HCT116 (cell line): ENCODE data around the gene PDE4B. TPM values are rescaled to one million over a fixed set of nuclear protein-coding genes. Genes with fewer than 3 reads are reported as not detected.

Experiments used
- ATAC-seq: fragments of 200-7000 bp; cut with Tn5 transposase; 2 replicates; pipeline ENCODE4 v1.9.1; 2020; ENCODE audit warnings: mild to moderate bottlenecking, moderate library complexity
- BruUV-seq: library from RNA; stranded (reverse); fragments of 400-500 nt; replicated peaks from 2 replicates; lab custom pipeline; 2021; lab: Mats Ljungman, UMichigan
- CTCF ChIA-PET: fragments of 300-600 bp; sonication (Branson Sonifier 250); formaldehyde crosslinking; loops from one replicate; lab custom pipeline; 2021; ENCODE audit warnings: antibody characterized with exemption; lab: Charles Lee
- POLR2A ChIA-PET: fragments of 300-600, 350-600 bp; sonication (Branson Sonifier 250); formaldehyde crosslinking; loops from one replicate; lab custom pipeline; 2021; ENCODE audit warnings: antibody characterized with exemption; lab: Charles Lee
- RAD21 ChIA-PET, 2 experiments: fragments of 300-600 bp; sonication (Branson Sonifier 250); formaldehyde crosslinking; loops; one replicate each; lab custom pipeline; 2023; ENCODE audit warnings: low total read pairs in 2 of 2; ENCODE audit not compliant: uncharacterized antibody in 2 of 2, unreplicated experiment in 2 of 2, low non-redundant PET in 1 of 2; lab: Charles Lee
- DNase-seq: peaks from one replicate; pipeline ENCODE4 v3.0.0-alpha.2; 2010; ENCODE audit warnings: low read depth, low spot score
- H2AFZ ChIP-seq: fragments of 200-600 bp; shearing (Covaris generic), sonication (generic); 2 replicates; pipeline ENCODE4 v1.6.1; 2017; ENCODE audit warnings: low read depth, mixed run types, mixed read lengths, antibody characterized with exemption, low read length; ENCODE audit not compliant: poor library complexity, severe bottlenecking
- H3K27ac ChIP-seq: 2 replicates; pipeline ENCODE4 v1.5.1; 2012; ENCODE audit warnings: low read depth, low read length
- H3K27me3 ChIP-seq: fragments of 200-600 bp; sonication (generic); 2 replicates; pipeline ENCODE4 v1.6.1; 2016; ENCODE audit warnings: mixed run types, low read length, mixed read lengths; ENCODE audit not compliant: insufficient read depth
- H3K36me3 ChIP-seq, 2 experiments: fragments of 200-500 bp in 1 of 2; fragments of 200-600 bp in 1 of 2; sonication (Bioruptor generic) in 1 of 2; sonication (generic) in 1 of 2; 2 replicates each; pipeline versions ENCODE4 v1.5.1 to v1.6.1; 2014 to 2016; ENCODE audit warnings: low read length in 2 of 2, inconsistent platforms in 1 of 2, mixed read lengths in 1 of 2, mixed run types in 1 of 2; ENCODE audit not compliant: insufficient read depth in 2 of 2, control insufficient read depth in 1 of 2
- H3K4me1 ChIP-seq, 2 experiments: fragments of 200-600 bp in 1 of 2; sonication (generic) in 1 of 2; 2 replicates each; pipeline versions ENCODE4 v1.5.1 to v1.6.1; 2012 to 2017; ENCODE audit warnings: low read length in 2 of 2, inconsistent platforms in 1 of 2, mild to moderate bottlenecking in 1 of 2, mixed read lengths in 1 of 2, mixed run types in 1 of 2, moderate library complexity in 1 of 2; ENCODE audit not compliant: insufficient read depth in 2 of 2, control insufficient read depth in 1 of 2
- H3K4me2 ChIP-seq: fragments of 200-600 bp; sonication (generic); 2 replicates; pipeline ENCODE4 v1.6.1; 2017; ENCODE audit warnings: mixed run types, low read length, mixed read lengths
- H3K4me3 ChIP-seq, 2 experiments: fragments of 200-600 bp in 1 of 2; sonication (generic) in 1 of 2; replicated peaks in 1 of 2; 2 replicates each; pipeline ENCODE4 v1.5.1; 2011 to 2016; ENCODE audit warnings: low read length in 2 of 2, control low read depth in 1 of 2, low read depth in 1 of 2, mild to moderate bottlenecking in 1 of 2, mixed read lengths in 1 of 2, mixed run types in 1 of 2
- H3K79me2 ChIP-seq: fragments of 200-600 bp; sonication (generic); 2 replicates; pipeline ENCODE4 v1.6.1; 2017; ENCODE audit warnings: mild to moderate bottlenecking, mixed run types, low read length, moderate library complexity, mixed read lengths; ENCODE audit not compliant: insufficient read depth
- H3K9ac ChIP-seq: fragments of 200-600 bp; sonication (generic); 2 replicates; pipeline ENCODE4 v1.6.1; 2016; ENCODE audit warnings: low read length, mixed read lengths
- H3K9me2 ChIP-seq: fragments of 200-600 bp; sonication (generic), shearing (Covaris generic); 2 replicates; pipeline ENCODE4 v1.6.1; 2017; ENCODE audit warnings: mixed run types, mild to moderate bottlenecking, moderate library complexity; ENCODE audit not compliant: insufficient read depth
- H3K9me3 ChIP-seq, 2 experiments: fragments of 200-500 bp in 1 of 2; fragments of 200-600 bp in 1 of 2; sonication (Bioruptor generic) in 1 of 2; sonication (generic) in 1 of 2; 2 replicates each; pipeline ENCODE4 v1.6.1; 2014 to 2017; ENCODE audit warnings: low read length in 2 of 2, mixed read lengths in 2 of 2, inconsistent platforms in 1 of 2, low read depth in 1 of 2, mild to moderate bottlenecking in 1 of 2, mixed run types in 1 of 2, moderate library complexity in 1 of 2; ENCODE audit not compliant: control insufficient read depth in 1 of 2, insufficient read depth in 1 of 2
- H4K20me1 ChIP-seq: fragments of 200-600 bp; sonication (generic), shearing (Covaris generic); 2 replicates; pipeline ENCODE4 v1.6.1; 2017; ENCODE audit warnings: mixed run types, mild to moderate bottlenecking, moderate library complexity; ENCODE audit not compliant: insufficient read depth
- ATF3 ChIP-seq: IDR thresholded peaks from 2 replicates; pipeline ENCODE4 v1.6.1; 2012
- CBX3 ChIP-seq: IDR thresholded peaks from 2 replicates; pipeline ENCODE4 v1.6.1; 2012; ENCODE audit warnings: low read depth
- CEBPB ChIP-seq: IDR thresholded peaks from 2 replicates; pipeline ENCODE4 v1.6.1; 2012; ENCODE audit warnings: low read depth
- CTCF ChIP-seq, 3 experiments: fragments of 200-600 bp in 1 of 3; sonication (generic) in 1 of 3; IDR thresholded peaks in 2 of 3; conservative IDR thresholded peaks in 1 of 3; 2 replicates each; pipeline ENCODE4 v1.5.1; 2012 to 2017; ENCODE audit warnings: low read depth in 2 of 3, low read length in 2 of 3, antibody characterized with exemption in 1 of 3, borderline replicate concordance in 1 of 3, control low read depth in 1 of 3, mild to moderate bottlenecking in 1 of 3, mixed read lengths in 1 of 3, mixed run types in 1 of 3, moderate library complexity in 1 of 3; ENCODE audit not compliant: insufficient read depth in 1 of 3
- EGR1 ChIP-seq: IDR thresholded peaks from 2 replicates; pipeline ENCODE4 v1.6.1; 2012; ENCODE audit warnings: low read depth
- ELF1 ChIP-seq: IDR thresholded peaks from 2 replicates; pipeline ENCODE4 v1.6.1; 2012; ENCODE audit warnings: low read depth, borderline replicate concordance
- EZH2phosphoT487 ChIP-seq: fragments of 200-600 bp; IDR thresholded peaks from 2 replicates; pipeline ENCODE4 v1.6.1; 2018; ENCODE audit warnings: antibody characterized with exemption, borderline replicate concordance
- FOSL1 ChIP-seq: IDR thresholded peaks from 2 replicates; pipeline ENCODE4 v1.6.1; 2012; ENCODE audit warnings: low read depth
- JUND ChIP-seq: IDR thresholded peaks from 2 replicates; pipeline ENCODE4 v1.6.1; 2012
- MAX ChIP-seq: IDR thresholded peaks from 2 replicates; pipeline ENCODE4 v1.6.1; 2012
- POLR2A ChIP-seq: IDR thresholded peaks from 2 replicates; pipeline ENCODE4 v1.7.0; 2011; ENCODE audit warnings: borderline replicate concordance; ENCODE audit not compliant: insufficient read depth, insufficient read length; ENCODE audit errors: extremely low read depth
- POLR2AphosphoS5 ChIP-seq: IDR thresholded peaks from 2 replicates; pipeline ENCODE4 v1.6.1; 2011; ENCODE audit warnings: mild to moderate bottlenecking, low read depth, low read length, moderate library complexity
- RAD21 ChIP-seq: IDR thresholded peaks from 2 replicates; pipeline ENCODE4 v1.6.1; 2012; ENCODE audit warnings: low read depth, mild to moderate bottlenecking
- SIN3A ChIP-seq: IDR thresholded peaks from 2 replicates; pipeline ENCODE4 v1.6.1; 2012; ENCODE audit warnings: low read depth
- SP1 ChIP-seq: IDR thresholded peaks from 2 replicates; pipeline ENCODE4 v1.6.1; 2012; ENCODE audit warnings: low read depth
- SRF ChIP-seq: IDR thresholded peaks from 2 replicates; pipeline ENCODE4 v1.6.1; 2012; ENCODE audit warnings: low read depth
- TCF7L2 ChIP-seq: IDR thresholded peaks from 2 replicates; pipeline ENCODE4 v1.7.0; 2011; ENCODE audit warnings: borderline replicate concordance, inconsistent platforms; ENCODE audit not compliant: insufficient read depth, insufficient read length; ENCODE audit errors: extremely low read depth
- YY1 ChIP-seq: IDR thresholded peaks from 2 replicates; pipeline ENCODE4 v1.6.1; 2011; ENCODE audit warnings: low read length, low read depth, moderate library complexity, mild to moderate bottlenecking; ENCODE audit not compliant: insufficient replicate concordance; ENCODE audit errors: extremely low read depth
- ZFX ChIP-seq: fragments of 450-650 bp; IDR thresholded peaks from 2 replicates; pipeline ENCODE4 v1.6.1; 2017
- ZNF274 ChIP-seq: fragments of 200-500 bp; sonication (Bioruptor generic); IDR thresholded peaks from 2 replicates; pipeline ENCODE4 v1.6.1; 2014; ENCODE audit warnings: mild to moderate bottlenecking, low read depth, low read length, inconsistent platforms
- intact Hi-C: fragments of 100-400 bp; cut with micrococcal nuclease; formaldehyde crosslinking; loops from 2 replicates; pipeline ENCODE4 v1.10.0; 2022
- total RNA-seq: library from RNA; stranded (reverse); gene quantifications from one replicate; pipeline ENCODE4 v1.2.1, GENCODE V29; 2021; ENCODE audit not compliant: unreplicated experiment

PDE4B gene
- total RNA-seq, 1 experiment from 2014 or later = 76.9 TPM

- BruUV-seq = no TSS peak
- RAD21 ChIA-PET = no interaction called here
These were observed 424.3 kb downstream of the PDE4B start for GRCh38 chr1:66217021-66217420.

More at GRCh38 chr1:66217021-66217420, 424.3 kb downstream of the PDE4B start:
- Histone ChIP-seq H3K4me1 (no peaks in the 10 kb centered on the region), H3K27me3 (no peaks in the 10 kb centered on the region), H4K20me1 (no peaks in the 10 kb centered on the region), H3K36me3 (no peaks in the 10 kb centered on the region), H3K4me3 (no peak overlapping the region), H3K27ac (no peak overlapping the region), H3K9ac (no peak overlapping the region), H3K4me2 (no peak overlapping the region), H2AFZ (no peak overlapping the region), H3K79me2 (no peaks in the 10 kb centered on the region), H3K9me2 (no peaks in the 10 kb centered on the region; the same call in 1 of the 2 replicates), H3K9me3 (no peaks in the 10 kb centered on the region)
- no peak for TF ChIP-seq CEBPB
- TF ChIP-seq SRF = no peak
- TF ChIP-seq YY1 = no peak
- no peak for TF ChIP-seq ZFX
- no peak for TF ChIP-seq CTCF (IDR thresholded peaks at IDR 0.05 in 2 of 3, conservative IDR thresholded peaks at IDR 0.05 in 1 of 3; ENCODE audit: borderline replicate concordance in 1 of 3, insufficient read depth in 1 of 3, low read depth in 2 of 3, low read length in 2 of 3)
- no peak for TF ChIP-seq EGR1
- TF ChIP-seq JUND = no peak
- TF ChIP-seq MAX = no peak
- no peak for TF ChIP-seq RAD21
- TF ChIP-seq SIN3A = no peak
- TF ChIP-seq ZNF274 = no peak
- TF ChIP-seq POLR2A = no peak
- no peak for TF ChIP-seq ATF3
- no peak for TF ChIP-seq SP1
- TF ChIP-seq ELF1 = no peak
- TF ChIP-seq POLR2AphosphoS5 = no peak
- TF ChIP-seq FOSL1 = no peak
- no peak for TF ChIP-seq CBX3
- no peak for TF ChIP-seq TCF7L2
- no peak for TF ChIP-seq EZH2phosphoT487
- ChIA-PET POLR2A (no interaction called here), CTCF (no interaction called here)
- ATAC-seq (no peak), DNase-seq (no peak)
- intact Hi-C loops = no loop called here
